WTC11 (cell line): ENCODE data around the gene TRPM2. TPM values are rescaled to one million over a fixed set of nuclear protein-coding genes. Genes with fewer than 3 reads are reported as not detected.

Source experiments
- ATAC-seq: fragments of 200-7000 bp; cut with Tn5 transposase; 2 replicates; pipeline ENCODE4 v1.10.0; 2021; ENCODE audit warnings: mild to moderate bottlenecking, moderate library complexity
- CTCF ChIA-PET: fragments of 300-600 bp; sonication (Branson Sonifier 250); formaldehyde crosslinking; loops from one replicate; lab custom pipeline; 2021; ENCODE audit warnings: antibody characterized with exemption; lab: Charles Lee
- POLR2A ChIA-PET: fragments of 350-600 bp; sonication (Branson Sonifier 250); formaldehyde crosslinking; loops from one replicate; lab custom pipeline; 2021; ENCODE audit warnings: antibody characterized with exemption; lab: Charles Lee
- DNase-seq: peaks from one replicate; pipeline ENCODE4 v3.0.0; 2021; ENCODE audit warnings: low spot score
- H3K27ac Mint-ChIP-seq: 2 replicates; pipeline ENCODE4 v1.8.0; 2021; ENCODE audit warnings: mixed read lengths
- H3K27me3 Mint-ChIP-seq: 2 replicates; pipeline ENCODE4 v1.8.0; 2021; ENCODE audit warnings: low read depth, mild to moderate bottlenecking, moderate library complexity, mixed read lengths
- H3K36me3 Mint-ChIP-seq: 2 replicates; pipeline ENCODE4 v1.8.0; 2021; ENCODE audit warnings: mixed read lengths
- H3K4me1 Mint-ChIP-seq: 2 replicates; pipeline ENCODE4 v1.8.0; 2022; ENCODE audit warnings: mixed read lengths
- H3K4me3 Mint-ChIP-seq: 2 replicates; pipeline ENCODE4 v1.8.0; 2021; ENCODE audit warnings: mild to moderate bottlenecking, moderate library complexity, mixed read lengths
- H3K9me3 Mint-ChIP-seq: 2 replicates; pipeline ENCODE4 v1.8.0; 2021; ENCODE audit warnings: mixed read lengths
- ATF2 ChIP-seq: sonication (generic); formaldehyde crosslinking; IDR thresholded peaks from 2 replicates; pipeline ENCODE4 v1.8.1; 2022; ENCODE audit warnings: low read depth, missing genetic modification reagents, borderline replicate concordance
- ATF6 ChIP-seq: sonication (generic); formaldehyde crosslinking; IDR thresholded peaks from 2 replicates; pipeline ENCODE4 v1.8.1; 2023; ENCODE audit warnings: mild to moderate bottlenecking, missing genetic modification reagents
- CDX4 ChIP-seq: fragments of 250-450 bp; sonication (Bioruptor Pico); IDR thresholded peaks from 2 replicates; pipeline ENCODE4 v1.9.0; 2021; ENCODE audit warnings: moderate library complexity, mild to moderate bottlenecking, inconsistent platforms, borderline replicate concordance
- EMX1 ChIP-seq: fragments of 250-450 bp; sonication (Bioruptor Pico); IDR thresholded peaks from 2 replicates; pipeline ENCODE4 v1.8.0; 2021; ENCODE audit warnings: mild to moderate bottlenecking
- GABPB1 ChIP-seq: sonication (generic); formaldehyde crosslinking; IDR thresholded peaks from 2 replicates; pipeline ENCODE4 v1.8.1; 2023; ENCODE audit warnings: mild to moderate bottlenecking, missing genetic modification reagents
- GTF2I ChIP-seq: fragments of 250-450 bp; sonication (Bioruptor Pico); conservative IDR thresholded peaks from 2 replicates; pipeline ENCODE4 v1.4.0; 2021; ENCODE audit warnings: mild to moderate bottlenecking
- JUN ChIP-seq: sonication (generic); formaldehyde crosslinking; IDR thresholded peaks from 2 replicates; pipeline ENCODE4 v1.8.0; 2023; ENCODE audit warnings: mild to moderate bottlenecking, missing genetic modification reagents
- MXD4 ChIP-seq: fragments of 250-450 bp; sonication (Bioruptor Pico); IDR thresholded peaks from 2 replicates; pipeline ENCODE4 v1.8.0; 2021; ENCODE audit warnings: mild to moderate bottlenecking, moderate library complexity, borderline replicate concordance
- NFE2L1 ChIP-seq: sonication (generic); formaldehyde crosslinking; IDR thresholded peaks from 2 replicates; pipeline ENCODE4 v1.8.1; 2023; ENCODE audit warnings: missing genetic modification reagents
- NR1H2 ChIP-seq: sonication (generic); formaldehyde crosslinking; IDR thresholded peaks from 2 replicates; pipeline ENCODE4 v1.9.0; 2021; ENCODE audit warnings: mild to moderate bottlenecking, moderate library complexity, missing genetic modification reagents
- NR2C2 ChIP-seq: sonication (generic); formaldehyde crosslinking; IDR thresholded peaks from 2 replicates; pipeline ENCODE4 v1.8.0; 2022; ENCODE audit warnings: mild to moderate bottlenecking, missing genetic modification reagents
- TCF7 ChIP-seq: sonication (generic); formaldehyde crosslinking; IDR thresholded peaks from 2 replicates; pipeline ENCODE4 v1.8.0; 2022; ENCODE audit warnings: mild to moderate bottlenecking, low read depth, missing genetic modification reagents, moderate library complexity
- ZNF219 ChIP-seq: sonication (generic); formaldehyde crosslinking; IDR thresholded peaks from 2 replicates; pipeline ENCODE4 v1.8.0; 2023; ENCODE audit warnings: missing genetic modification reagents, mild to moderate bottlenecking, borderline replicate concordance
- ZNF317 ChIP-seq: sonication (generic); formaldehyde crosslinking; IDR thresholded peaks from 2 replicates; pipeline ENCODE4 v1.8.1; 2023; ENCODE audit warnings: low read depth, mild to moderate bottlenecking, moderate library complexity, missing genetic modification reagents, borderline replicate concordance
- total RNA-seq: library from RNA; stranded (reverse); gene quantifications from 3 replicates; pipeline ENCODE4 v1.2.3, GENCODE V29; 2021
- TF ChIP-seq, protein P1 (sequence below): sonication (generic); formaldehyde crosslinking; IDR thresholded peaks from 2 replicates; pipeline ENCODE4 v1.8.0; 2022; ENCODE audit warnings: mild to moderate bottlenecking, missing genetic modification reagents
- TF ChIP-seq, protein P2 (sequence below): sonication (generic); formaldehyde crosslinking; IDR thresholded peaks from 2 replicates; pipeline ENCODE4 v1.8.0; 2022; ENCODE audit warnings: missing genetic modification reagents
- TF ChIP-seq, protein P3 (sequence below): sonication (generic); formaldehyde crosslinking; IDR thresholded peaks from 2 replicates; pipeline ENCODE4 v1.8.1; 2022; ENCODE audit warnings: mild to moderate bottlenecking, moderate library complexity, missing genetic modification reagents

TRPM2 gene
- total RNA-seq, 1 experiment from 2014 or later: 0.92 TPM

DNA sequence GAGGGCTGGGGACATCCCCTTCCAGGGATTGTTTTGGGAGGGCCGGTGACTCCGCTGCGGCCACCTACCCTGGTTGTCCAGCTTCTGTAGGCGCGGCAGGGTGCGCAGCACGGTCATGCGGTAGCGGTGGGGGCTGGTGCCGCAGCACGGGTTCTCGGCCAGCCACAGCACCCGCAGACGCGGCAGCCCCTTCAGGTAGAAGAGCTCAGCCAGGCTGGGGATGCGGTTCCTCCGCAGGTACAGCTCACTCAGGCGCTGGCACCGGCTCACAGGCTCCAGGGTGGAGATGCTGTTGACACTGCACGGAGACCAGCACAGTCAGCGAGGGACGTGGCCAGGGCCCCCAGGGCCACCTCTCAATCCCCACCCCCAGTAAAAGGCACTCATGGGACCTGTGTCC, 20.5 kb upstream of the TRPM2 start:
- Mint-ChIP-seq H3K9me3 (no peaks in the 10 kb centered on the region), H3K27me3 (no peaks in the 10 kb centered on the region), H3K4me3 (no peak overlapping the region), H3K36me3 (no peaks in the 10 kb centered on the region), H3K27ac (no peak overlapping the region), H3K4me1 (peaks cover 4% of the 10 kb centered on the region; the same call in 1 of the 2 replicates)
- POLR2A ChIA-PET: interaction anchor here (0.5 kb wide), 1 partner anchor 54 kb away, joined by 3 read pairs; no protein-coding TSS in a partner anchor
- TF ChIP-seq MXD4 (CRISPR knock-in tag): no peak
- TF ChIP-seq TCF7: no peak
- TF ChIP-seq GTF2I (CRISPR knock-in tag): no peak
- no peak for TF ChIP-seq EMX1 (CRISPR knock-in tag)
- TF ChIP-seq, protein P1, sequence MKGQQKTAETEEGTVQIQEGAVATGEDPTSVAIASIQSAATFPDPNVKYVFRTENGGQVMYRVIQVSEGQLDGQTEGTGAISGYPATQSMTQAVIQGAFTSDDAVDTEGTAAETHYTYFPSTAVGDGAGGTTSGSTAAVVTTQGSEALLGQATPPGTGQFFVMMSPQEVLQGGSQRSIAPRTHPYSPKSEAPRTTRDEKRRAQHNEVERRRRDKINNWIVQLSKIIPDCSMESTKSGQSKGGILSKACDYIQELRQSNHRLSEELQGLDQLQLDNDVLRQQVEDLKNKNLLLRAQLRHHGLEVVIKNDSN (CRISPR knock-in tag): no peak
- TF ChIP-seq, protein P2, sequence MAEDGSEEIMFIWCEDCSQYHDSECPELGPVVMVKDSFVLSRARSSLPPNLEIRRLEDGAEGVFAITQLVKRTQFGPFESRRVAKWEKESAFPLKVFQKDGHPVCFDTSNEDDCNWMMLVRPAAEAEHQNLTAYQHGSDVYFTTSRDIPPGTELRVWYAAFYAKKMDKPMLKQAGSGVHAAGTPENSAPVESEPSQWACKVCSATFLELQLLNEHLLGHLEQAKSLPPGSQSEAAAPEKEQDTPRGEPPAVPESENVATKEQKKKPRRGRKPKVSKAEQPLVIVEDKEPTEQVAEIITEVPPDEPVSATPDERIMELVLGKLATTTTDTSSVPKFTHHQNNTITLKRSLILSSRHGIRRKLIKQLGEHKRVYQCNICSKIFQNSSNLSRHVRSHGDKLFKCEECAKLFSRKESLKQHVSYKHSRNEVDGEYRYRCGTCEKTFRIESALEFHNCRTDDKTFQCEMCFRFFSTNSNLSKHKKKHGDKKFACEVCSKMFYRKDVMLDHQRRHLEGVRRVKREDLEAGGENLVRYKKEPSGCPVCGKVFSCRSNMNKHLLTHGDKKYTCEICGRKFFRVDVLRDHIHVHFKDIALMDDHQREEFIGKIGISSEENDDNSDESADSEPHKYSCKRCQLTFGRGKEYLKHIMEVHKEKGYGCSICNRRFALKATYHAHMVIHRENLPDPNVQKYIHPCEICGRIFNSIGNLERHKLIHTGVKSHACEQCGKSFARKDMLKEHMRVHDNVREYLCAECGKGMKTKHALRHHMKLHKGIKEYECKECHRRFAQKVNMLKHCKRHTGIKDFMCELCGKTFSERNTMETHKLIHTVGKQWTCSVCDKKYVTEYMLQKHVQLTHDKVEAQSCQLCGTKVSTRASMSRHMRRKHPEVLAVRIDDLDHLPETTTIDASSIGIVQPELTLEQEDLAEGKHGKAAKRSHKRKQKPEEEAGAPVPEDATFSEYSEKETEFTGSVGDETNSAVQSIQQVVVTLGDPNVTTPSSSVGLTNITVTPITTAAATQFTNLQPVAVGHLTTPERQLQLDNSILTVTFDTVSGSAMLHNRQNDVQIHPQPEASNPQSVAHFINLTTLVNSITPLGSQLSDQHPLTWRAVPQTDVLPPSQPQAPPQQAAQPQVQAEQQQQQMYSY (CRISPR knock-in tag): no peak
- no peak for TF ChIP-seq CDX4
- no peak for TF ChIP-seq NR2C2 (CRISPR knock-in tag)
- TF ChIP-seq NFE2L1 (CRISPR knock-in tag): no peak
- TF ChIP-seq NR1H2: no peak
- TF ChIP-seq ATF6 (CRISPR knock-in tag): no peak
- no peak for TF ChIP-seq GABPB1 (CRISPR knock-in tag)
- TF ChIP-seq, protein P3, sequence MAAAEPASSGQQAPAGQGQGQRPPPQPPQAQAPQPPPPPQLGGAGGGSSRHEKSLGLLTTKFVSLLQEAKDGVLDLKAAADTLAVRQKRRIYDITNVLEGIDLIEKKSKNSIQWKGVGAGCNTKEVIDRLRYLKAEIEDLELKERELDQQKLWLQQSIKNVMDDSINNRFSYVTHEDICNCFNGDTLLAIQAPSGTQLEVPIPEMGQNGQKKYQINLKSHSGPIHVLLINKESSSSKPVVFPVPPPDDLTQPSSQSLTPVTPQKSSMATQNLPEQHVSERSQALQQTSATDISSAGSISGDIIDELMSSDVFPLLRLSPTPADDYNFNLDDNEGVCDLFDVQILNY (CRISPR knock-in tag): no peak
- TF ChIP-seq ZNF317: no peak
- no peak for TF ChIP-seq ZNF219 (CRISPR knock-in tag)
- no peak for TF ChIP-seq ATF2 (CRISPR knock-in tag)
- no peak for TF ChIP-seq JUN (CRISPR knock-in tag)
- ATAC-seq (no peak), DNase-seq (no peak)
- CTCF ChIA-PET: interaction anchor here (1.4 to 1.5 kb wide), 2 partner anchors 31 to 35 kb away, joined by 3 to 6 read pairs; no protein-coding TSS in a partner anchor
